MM.1S (cell line): ENCODE data around the gene RANGAP1.

ENCODE experiments used
- DNase-seq: peaks from one replicate; pipeline ENCODE4 v3.0.0-alpha.2; 2015
- H2AFZ ChIP-seq: fragments of 300-600 bp; sonication (generic); 2 replicates; pipeline ENCODE4 v1.6.0; 2016; ENCODE audit warnings: antibody characterized with exemption, low read length
- H3F3A ChIP-seq: fragments of 300-600 bp; sonication (generic); 2 replicates; pipeline ENCODE4 v1.6.1; 2016; ENCODE audit warnings: mild to moderate bottlenecking, antibody characterized with exemption, low read length, moderate library complexity, mixed read lengths; ENCODE audit not compliant: insufficient read depth
- H3K27ac ChIP-seq: fragments of 300-600 bp; sonication (generic); 2 replicates; pipeline ENCODE4 v1.5.1; 2016; ENCODE audit warnings: mild to moderate bottlenecking, low read length
- H3K27me3 ChIP-seq: fragments of 300-600 bp; sonication (generic); replicated peaks from 2 replicates; pipeline ENCODE4 v1.6.0; 2016; ENCODE audit warnings: low read length; ENCODE audit not compliant: insufficient read depth
- H3K36me3 ChIP-seq: fragments of 300-600 bp; sonication (generic); replicated peaks from 2 replicates; pipeline ENCODE4 v1.6.1; 2016; ENCODE audit warnings: mild to moderate bottlenecking, low read length, mixed read lengths; ENCODE audit not compliant: insufficient read depth
- H3K4me1 ChIP-seq: fragments of 300-600 bp; sonication (generic); 2 replicates; pipeline ENCODE4 v1.6.1; 2016; ENCODE audit warnings: low read length, mixed read lengths
- H3K4me2 ChIP-seq: fragments of 300-600 bp; sonication (generic); 2 replicates; pipeline ENCODE4 v1.6.0; 2016; ENCODE audit warnings: low read depth, low read length
- H3K4me3 ChIP-seq: fragments of 300-600 bp; sonication (generic); 2 replicates; pipeline ENCODE4 v1.5.1; 2016; ENCODE audit warnings: low read length, mixed read lengths
- H3K79me2 ChIP-seq: fragments of 300-600 bp; sonication (generic); 2 replicates; pipeline ENCODE4 v1.6.1; 2016; ENCODE audit warnings: mixed run types, low read length, mixed read lengths
- H3K9ac ChIP-seq: fragments of 300-600 bp; sonication (generic); 2 replicates; pipeline ENCODE4 v1.6.1; 2016; ENCODE audit warnings: low read length, mixed read lengths
- H3K9me2 ChIP-seq: fragments of 300-600 bp; sonication (generic); replicated peaks from 2 replicates; pipeline ENCODE4 v1.6.1; 2016; ENCODE audit warnings: mild to moderate bottlenecking, low read length, mixed read lengths; ENCODE audit not compliant: insufficient read depth
- H3K9me3 ChIP-seq: fragments of 300-600 bp; sonication (generic); replicated peaks from 2 replicates; pipeline ENCODE4 v1.6.1; 2016; ENCODE audit warnings: mild to moderate bottlenecking, low read length, mixed read lengths; ENCODE audit not compliant: insufficient read depth
- H4K20me1 ChIP-seq: fragments of 300-600 bp; sonication (generic); 2 replicates; pipeline ENCODE4 v1.6.1; 2016; ENCODE audit warnings: mild to moderate bottlenecking, low read length, moderate library complexity, mixed read lengths; ENCODE audit not compliant: insufficient read depth
- EZH2 ChIP-seq: fragments of 300-600 bp; sonication (generic); optimal IDR thresholded peaks from 2 replicates; pipeline ENCODE3; 2017; ENCODE audit warnings: low read depth, mild to moderate bottlenecking, antibody characterized with exemption, low read length, mixed read lengths
- EZH2phosphoT487 ChIP-seq: fragments of 300-600 bp; sonication (generic); IDR thresholded peaks from 2 replicates; pipeline ENCODE4 v1.6.1; 2018; ENCODE audit warnings: antibody characterized with exemption, low read length
- TF ChIP-seq, protein P1 (sequence below): fragments of 300-600 bp; sonication (generic); IDR thresholded peaks from 2 replicates; pipeline ENCODE4 v1.5.1; 2016; ENCODE audit warnings: antibody characterized with exemption, low read length, mixed read lengths

RANGAP1 gene

DNA sequence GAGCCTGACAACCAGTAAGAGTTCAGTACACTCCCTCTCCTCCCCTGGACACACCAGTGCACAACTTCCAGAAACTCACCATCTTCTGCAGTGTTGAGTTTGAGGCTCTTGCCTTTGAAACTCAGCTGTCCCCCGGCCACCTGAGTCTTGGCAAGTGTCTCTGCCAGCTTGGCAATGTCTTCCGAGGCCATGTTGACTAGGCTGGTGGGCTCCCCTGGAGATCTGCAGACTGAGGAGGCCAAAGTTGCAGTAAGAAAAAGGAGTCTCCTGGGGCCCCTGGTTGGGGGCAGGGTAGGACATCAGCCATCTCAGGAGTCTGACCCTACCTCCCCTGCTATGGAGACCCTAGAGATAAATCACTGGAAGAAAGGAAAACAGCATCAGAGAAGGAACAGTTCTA is 5.1 kb downstream of the RANGAP1 start:
- no peaks in the 10 kb centered on the region for H3K27me3 ChIP-seq
- H3F3A ChIP-seq: peaks cover 11% of the 10 kb centered on the region
- H3K79me2 ChIP-seq: peaks cover 62% of the 10 kb centered on the region
- peaks cover 6% of the 10 kb centered on the region; the same call in 1 of the 2 replicates for H3K36me3 ChIP-seq
- H3K9me3 ChIP-seq: no peaks in the 10 kb centered on the region
- H3K9ac ChIP-seq: no peak overlapping the region
- H3K4me1 ChIP-seq: 0 out of 2 replicates have a peak, but pooled peaks cover 2% of the 10 kb centered on the region
- H2AFZ ChIP-seq: no peak overlapping the region
- no peak overlapping the region for H3K4me2 ChIP-seq
- TF ChIP-seq EZH2phosphoT487: no peak
- no peak for TF ChIP-seq EZH2
- no peak overlapping the region for H3K27ac ChIP-seq
- H4K20me1 ChIP-seq: no peaks in the 10 kb centered on the region
- no peak overlapping the region for H3K4me3 ChIP-seq
- H3K9me2 ChIP-seq: no peaks in the 10 kb centered on the region
- no peak for DNase-seq

DNA sequence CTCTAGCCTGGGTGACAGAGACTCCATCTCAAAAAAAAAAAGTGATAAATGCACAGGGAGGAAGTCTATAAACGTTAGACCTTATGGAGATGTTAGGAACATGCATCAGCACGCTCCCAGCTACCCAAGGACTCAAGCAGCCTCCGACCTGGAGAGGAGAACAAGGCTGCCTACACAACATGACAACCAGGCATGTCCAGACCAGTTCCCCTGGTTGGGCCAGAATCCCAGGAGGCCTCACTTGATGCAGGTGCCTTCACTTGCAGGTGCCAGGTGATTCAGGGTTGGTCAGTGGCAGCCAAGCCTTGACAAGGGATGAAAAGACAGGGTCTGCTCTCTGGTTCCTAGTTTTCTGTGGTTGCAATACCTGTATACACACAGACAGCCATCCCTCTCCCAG is 5.9 kb downstream of the RANGAP1 start:
- Histone ChIP-seq H3K9me3 (no peaks in the 10 kb centered on the region), H3K4me1 (0 out of 2 replicates have a peak, but pooled peaks cover 2% of the 10 kb centered on the region), H4K20me1 (no peaks in the 10 kb centered on the region), H3F3A (peaks cover 3% of the 10 kb centered on the region; the same call in 1 of the 2 replicates), H3K9me2 (no peaks in the 10 kb centered on the region), H2AFZ (no peak overlapping the region), H3K9ac (no peak overlapping the region), H3K79me2 (peaks cover 57% of the 10 kb centered on the region), H3K27ac (no peak overlapping the region), H3K4me2 (no peak overlapping the region), H3K4me3 (no peak overlapping the region), H3K27me3 (no peaks in the 10 kb centered on the region), H3K36me3 (peaks cover 6% of the 10 kb centered on the region; the same call in 1 of the 2 replicates)
- no peak for TF ChIP-seq EZH2
- no peak for TF ChIP-seq EZH2phosphoT487
- TF ChIP-seq, protein P1, sequence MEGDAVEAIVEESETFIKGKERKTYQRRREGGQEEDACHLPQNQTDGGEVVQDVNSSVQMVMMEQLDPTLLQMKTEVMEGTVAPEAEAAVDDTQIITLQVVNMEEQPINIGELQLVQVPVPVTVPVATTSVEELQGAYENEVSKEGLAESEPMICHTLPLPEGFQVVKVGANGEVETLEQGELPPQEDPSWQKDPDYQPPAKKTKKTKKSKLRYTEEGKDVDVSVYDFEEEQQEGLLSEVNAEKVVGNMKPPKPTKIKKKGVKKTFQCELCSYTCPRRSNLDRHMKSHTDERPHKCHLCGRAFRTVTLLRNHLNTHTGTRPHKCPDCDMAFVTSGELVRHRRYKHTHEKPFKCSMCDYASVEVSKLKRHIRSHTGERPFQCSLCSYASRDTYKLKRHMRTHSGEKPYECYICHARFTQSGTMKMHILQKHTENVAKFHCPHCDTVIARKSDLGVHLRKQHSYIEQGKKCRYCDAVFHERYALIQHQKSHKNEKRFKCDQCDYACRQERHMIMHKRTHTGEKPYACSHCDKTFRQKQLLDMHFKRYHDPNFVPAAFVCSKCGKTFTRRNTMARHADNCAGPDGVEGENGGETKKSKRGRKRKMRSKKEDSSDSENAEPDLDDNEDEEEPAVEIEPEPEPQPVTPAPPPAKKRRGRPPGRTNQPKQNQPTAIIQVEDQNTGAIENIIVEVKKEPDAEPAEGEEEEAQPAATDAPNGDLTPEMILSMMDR: no peak
- no peak for DNase-seq

DNA sequence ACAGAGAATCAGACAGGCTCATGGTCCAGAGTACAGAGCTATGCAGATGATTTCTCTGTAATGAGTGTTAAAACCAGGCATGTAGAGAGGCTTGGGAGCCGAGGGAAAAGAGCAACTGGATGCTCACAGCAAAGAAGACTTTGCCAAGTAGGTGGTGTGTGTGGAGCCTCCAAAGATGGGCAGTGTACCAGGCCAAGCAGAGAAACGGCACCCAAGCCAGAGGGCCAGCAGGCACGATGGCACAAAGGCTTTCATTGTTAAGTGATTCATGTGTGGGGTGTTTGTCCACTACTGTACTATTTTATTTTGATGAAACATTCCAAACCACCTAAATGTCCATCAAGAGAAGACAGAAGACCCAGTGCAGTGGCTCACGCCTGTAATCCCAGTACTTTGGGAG is 11.1 kb downstream of the RANGAP1 start:
- H3K9me3 ChIP-seq: no peaks in the 10 kb centered on the region
- TF ChIP-seq, protein P1: no peak
- TF ChIP-seq EZH2: no peak
- TF ChIP-seq EZH2phosphoT487: no peak
- no peaks in the 10 kb centered on the region for H4K20me1 ChIP-seq
- H3K4me3 ChIP-seq: no peak overlapping the region
- H2AFZ ChIP-seq: no peak overlapping the region
- no peak overlapping the region for H3K4me2 ChIP-seq
- no peak for DNase-seq
- H3F3A ChIP-seq: no peaks in the 10 kb centered on the region
- H3K4me1 ChIP-seq: no peaks in the 10 kb centered on the region
- H3K79me2 ChIP-seq: peaks cover 27% of the 10 kb centered on the region
- H3K36me3 ChIP-seq: peaks cover 19% of the 10 kb centered on the region
- H3K27me3 ChIP-seq: no peaks in the 10 kb centered on the region
- no peaks in the 10 kb centered on the region for H3K9me2 ChIP-seq
- no peak overlapping the region for H3K27ac ChIP-seq
- no peak overlapping the region for H3K9ac ChIP-seq

DNA sequence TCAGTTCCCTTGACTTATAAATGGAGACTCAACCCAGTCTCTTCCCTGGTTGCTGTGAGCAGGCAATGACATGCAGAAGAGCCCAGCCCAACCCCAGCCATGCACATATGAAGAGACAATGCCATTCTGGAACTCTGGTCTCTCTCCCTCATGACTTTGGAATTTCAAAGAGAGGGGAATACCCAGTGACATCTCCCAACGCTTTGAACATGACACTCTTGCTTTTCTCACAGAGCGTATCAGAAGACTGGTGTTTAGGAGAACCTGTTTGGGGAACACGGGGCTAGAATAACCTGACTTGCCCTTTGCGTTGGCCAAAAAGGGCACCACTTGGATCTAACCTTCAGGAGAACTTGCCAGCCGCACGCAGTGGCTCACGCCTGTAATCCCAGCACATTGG is 12.9 kb downstream of the RANGAP1 start:
- Histone ChIP-seq H3K27me3 (no peaks in the 10 kb centered on the region), H2AFZ (no peak overlapping the region), H3K9me3 (no peaks in the 10 kb centered on the region), H3K4me2 (no peak overlapping the region), H3K27ac (no peak overlapping the region), H3K79me2 (peaks cover 26% of the 10 kb centered on the region), H3K36me3 (peaks cover 26% of the 10 kb centered on the region), H3F3A (no peaks in the 10 kb centered on the region), H3K9ac (no peak overlapping the region), H3K4me1 (no peaks in the 10 kb centered on the region), H3K4me3 (no peak overlapping the region), H3K9me2 (no peaks in the 10 kb centered on the region), H4K20me1 (no peaks in the 10 kb centered on the region)
- TF ChIP-seq EZH2phosphoT487 (no peak), EZH2 (no peak)
- TF ChIP-seq, protein P1: no peak
- no peak for DNase-seq
